GM19351 (cell line): ENCODE data around the gene MADD.
"Not testable (repeated sequence)": the region's sequence is repeated elsewhere in the genome, so short reads cannot be mapped to it uniquely, and the experiment has no call there.

ENCODE experiments used
- ATAC-seq: cut with Tn5 transposase; IDR thresholded peaks from one replicate; pipeline ENCODE4 v1.9.1; 2021; ENCODE audit warnings: mild to moderate bottlenecking, moderate library complexity; ENCODE audit not compliant: unreplicated experiment

The MADD gene

DNA sequence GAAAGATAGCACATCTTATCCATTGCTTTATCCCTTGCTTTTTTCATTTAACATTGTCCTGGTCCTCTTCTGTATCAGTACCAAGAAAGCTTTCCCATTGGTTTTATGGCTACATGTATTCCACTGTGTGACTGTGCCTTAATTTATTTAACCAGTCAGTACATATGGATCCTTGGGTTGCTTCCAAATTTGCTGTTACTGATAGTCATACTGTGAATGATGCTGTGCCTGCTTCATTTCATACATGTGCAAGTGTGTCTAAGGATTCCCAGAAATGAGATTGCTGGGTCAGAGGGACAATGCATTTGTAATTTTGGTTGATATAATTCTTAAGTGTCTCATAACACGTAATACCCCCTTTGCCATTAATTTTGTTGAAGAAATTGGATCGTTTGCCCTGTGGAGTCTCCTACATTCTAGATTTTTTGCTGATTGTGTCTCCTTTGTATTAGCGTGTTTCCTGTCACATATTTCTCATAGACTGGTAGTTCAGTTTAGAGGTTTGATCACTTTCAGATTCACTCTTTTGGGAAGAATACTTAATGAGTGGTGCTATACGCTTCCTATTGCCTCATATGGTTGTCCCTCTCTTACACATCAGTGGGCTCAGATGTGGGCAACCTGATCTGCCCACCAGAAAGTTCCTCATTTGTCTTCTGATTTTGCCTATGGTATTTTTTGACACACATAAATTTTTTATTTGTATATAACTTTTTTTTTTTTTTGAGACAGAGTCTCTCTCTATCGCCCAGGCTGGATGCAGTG is 47.3 kb downstream of the MADD start:
- peak; percentile 75 for ATAC-seq

DNA sequence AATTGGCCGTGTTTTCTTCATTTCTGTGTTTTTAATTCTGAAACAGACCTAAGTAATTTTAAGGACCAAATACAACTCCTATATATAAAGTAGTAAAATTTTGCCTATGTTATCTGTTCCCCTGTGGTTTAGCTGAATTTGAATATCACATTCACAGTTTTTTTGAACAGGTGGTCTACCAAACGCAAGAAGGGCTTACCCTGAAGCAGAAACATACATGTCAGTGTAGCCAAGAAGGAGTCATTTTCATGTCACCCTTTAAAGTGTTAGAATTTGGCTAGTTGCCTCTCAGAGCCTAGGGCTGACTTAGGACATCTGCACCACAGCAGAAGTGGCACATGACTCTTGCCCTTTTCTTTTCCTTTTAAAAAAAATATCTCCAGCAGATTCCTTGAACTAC is 48.2 kb downstream of the MADD start:
- no peak for ATAC-seq

DNA sequence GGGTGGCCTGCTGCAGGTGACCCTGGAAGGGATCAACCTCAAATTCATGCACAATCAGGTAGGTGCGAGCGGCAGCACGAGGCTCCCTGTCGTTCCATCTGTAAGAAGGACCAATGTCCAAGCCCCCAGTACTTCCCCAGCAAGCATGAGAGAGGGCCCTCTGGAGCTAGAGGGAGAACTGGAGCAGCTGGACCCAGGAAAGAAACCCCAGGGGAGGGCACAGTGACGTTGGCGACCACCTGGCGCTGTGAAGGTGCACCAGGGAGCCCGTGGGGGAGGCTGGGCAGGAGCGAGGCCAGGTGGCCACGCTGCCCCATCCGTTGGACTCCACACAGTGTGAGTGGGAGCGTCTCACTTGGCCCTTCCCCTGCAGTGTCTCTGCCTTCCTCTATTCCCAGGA is 54.6 kb downstream of the MADD start:
- ATAC-seq, result no peak

DNA sequence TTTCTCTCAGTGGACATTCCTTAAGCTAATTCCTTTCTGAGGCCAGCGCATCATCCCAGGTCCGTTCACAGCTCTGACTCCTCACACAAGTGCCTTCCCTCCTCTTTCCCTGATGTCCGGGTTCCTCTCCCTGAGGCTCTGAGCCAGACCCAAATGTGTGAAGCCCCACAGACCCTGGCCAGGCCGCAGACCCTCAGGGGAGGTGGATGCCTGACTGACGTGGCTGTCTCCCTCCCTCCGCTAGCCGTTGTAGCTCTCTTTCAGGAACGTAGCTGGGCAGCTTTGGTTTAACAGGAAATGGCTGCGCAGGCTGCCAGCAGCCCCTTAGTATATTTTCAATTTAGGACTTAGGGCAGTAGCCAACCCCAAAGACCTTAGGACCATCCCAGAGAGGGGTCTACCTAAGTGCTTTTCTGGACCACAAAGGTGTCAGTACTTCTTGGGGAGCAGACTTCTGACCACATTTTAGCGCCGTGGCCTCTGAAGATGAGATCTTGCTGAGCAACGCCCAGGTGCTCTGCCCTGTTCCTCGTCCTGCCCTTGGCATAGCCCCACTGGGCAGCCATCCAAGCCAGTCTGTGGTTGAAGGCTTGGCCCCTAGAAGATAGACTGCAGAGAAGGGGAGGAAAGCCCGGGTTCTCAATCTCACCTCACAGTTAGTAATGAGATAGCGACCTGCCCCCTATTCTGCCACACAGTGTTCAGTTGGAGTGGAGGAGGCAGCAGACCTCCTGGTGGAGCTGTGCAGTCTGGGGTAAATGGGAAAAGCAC is 55.5 kb downstream of the MADD start:
- ATAC-seq, result no peak

DNA sequence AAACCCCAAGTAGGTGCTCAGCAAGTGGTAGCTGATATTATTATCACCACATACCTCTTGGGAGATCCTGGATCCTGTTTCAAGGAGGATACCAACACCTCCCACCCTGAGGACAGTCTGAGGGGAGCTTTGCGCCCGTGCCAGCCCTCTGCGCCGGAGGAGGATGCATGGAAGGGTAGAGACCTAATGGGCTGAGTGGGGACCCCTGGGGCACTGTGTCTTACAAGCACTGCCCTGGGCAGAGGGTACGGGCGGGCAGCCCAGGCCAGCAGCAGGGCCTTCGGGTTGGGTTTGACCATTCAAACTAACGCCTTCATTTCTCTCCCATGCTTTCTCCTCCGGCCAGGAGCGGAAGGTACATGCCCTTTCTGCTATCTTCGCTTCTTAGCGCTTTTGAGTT is 56.3 kb downstream of the MADD start:
- ATAC-seq, result no peak

DNA sequence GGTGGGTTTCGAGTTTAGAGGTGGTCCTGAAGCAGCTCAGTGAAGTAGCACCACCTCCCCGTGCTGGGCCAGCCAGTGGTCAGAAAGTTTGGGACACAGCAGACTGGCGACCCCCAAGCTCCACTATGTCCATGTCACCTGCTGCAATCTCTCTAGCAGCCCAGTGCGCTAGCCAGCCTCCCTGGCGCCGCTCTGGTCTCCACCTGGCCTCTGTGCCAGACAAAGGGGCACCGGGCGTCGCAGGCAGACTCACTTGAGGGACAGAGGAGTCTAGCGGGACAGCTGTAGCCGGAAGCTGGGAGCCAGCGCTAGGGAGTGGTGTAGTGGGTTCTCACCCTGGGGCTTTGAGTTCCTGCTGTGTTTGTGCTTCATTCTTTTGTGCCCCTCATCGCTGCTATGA is 57.1 kb downstream of the MADD start:
- ATAC-seq, result no peak

DNA sequence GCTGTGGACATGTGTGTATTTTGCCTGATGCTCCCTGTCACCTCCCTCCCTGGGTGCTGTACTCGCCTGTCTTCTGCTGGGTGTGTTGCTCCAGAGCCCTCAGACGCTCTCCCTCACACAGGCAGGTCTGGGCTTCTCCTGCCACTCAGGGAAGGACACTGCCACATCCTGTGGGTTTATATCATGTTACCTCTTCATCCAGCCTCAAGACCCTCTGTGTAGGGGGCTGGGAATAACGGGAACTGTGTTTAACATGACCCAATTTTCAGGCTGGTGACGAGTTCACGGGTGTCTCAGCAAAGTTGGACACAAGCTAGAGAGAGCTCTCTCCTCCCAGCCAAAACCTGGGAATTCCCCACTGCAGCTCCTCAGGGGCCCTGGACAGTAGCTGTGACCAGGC is 58.0 kb downstream of the MADD start:
- no peak for ATAC-seq

DNA sequence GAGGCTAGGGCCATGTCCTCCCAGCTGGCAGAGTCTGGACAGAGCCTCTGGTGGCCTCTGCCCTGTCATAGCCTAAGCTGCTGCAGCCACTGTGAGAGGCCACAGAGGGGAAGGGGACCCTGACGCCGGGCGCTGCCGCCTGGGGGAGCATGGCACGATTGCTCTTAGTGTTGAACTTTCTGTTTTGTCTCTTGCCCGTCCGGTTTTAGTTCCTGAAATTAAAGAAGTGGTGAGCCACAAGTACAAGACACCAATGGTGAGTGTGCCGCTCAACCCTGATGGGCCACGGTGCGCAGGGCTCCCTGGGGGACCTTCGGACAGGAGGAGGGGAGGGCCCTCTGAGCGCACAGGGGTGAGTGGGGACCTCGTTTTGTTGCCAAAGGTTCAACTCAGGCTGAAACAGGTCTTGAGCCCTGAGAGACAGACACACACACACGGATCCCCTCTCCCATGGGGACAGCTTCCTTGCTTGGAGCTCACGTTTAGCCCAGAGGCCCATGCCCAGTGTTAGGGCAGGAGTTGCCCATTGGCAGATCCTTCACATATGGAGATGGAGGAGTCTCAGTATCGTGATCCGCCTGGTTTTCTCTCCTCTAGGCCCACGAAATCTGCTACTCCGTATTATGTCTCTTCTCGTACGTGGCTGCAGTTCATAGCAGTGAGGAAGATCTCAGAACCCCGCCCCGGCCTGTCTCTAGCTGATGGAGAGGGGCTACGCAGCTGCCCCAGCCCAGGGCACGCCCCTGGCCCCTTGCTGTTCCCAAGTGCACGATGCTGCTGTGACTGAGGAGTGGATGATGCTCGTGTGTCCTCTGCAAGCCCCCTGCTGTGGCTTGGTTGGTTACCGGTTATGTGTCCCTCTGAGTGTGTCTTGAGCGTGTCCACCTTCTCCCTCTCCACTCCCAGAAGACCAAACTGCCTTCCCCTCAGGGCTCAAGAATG is 58.8 kb downstream of the MADD start:
- ATAC-seq, result peak; percentile 77

DNA sequence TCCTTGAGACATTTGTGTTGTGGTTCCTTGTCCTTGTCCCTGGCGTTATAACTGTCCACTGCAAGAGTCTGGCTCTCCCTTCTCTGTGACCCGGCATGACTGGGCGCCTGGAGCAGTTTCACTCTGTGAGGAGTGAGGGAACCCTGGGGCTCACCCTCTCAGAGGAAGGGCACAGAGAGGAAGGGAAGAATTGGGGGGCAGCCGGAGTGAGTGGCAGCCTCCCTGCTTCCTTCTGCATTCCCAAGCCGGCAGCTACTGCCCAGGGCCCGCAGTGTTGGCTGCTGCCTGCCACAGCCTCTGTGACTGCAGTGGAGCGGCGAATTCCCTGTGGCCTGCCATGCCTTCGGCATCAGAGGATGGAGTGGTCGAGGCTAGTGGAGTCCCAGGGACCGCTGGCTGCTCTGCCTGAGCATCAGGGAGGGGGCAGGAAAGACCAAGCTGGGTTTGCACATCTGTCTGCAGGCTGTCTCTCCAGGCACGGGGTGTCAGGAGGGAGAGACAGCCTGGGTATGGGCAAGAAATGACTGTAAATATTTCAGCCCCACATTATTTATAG is 59.6 kb downstream of the MADD start:
- no peak for ATAC-seq

DNA sequence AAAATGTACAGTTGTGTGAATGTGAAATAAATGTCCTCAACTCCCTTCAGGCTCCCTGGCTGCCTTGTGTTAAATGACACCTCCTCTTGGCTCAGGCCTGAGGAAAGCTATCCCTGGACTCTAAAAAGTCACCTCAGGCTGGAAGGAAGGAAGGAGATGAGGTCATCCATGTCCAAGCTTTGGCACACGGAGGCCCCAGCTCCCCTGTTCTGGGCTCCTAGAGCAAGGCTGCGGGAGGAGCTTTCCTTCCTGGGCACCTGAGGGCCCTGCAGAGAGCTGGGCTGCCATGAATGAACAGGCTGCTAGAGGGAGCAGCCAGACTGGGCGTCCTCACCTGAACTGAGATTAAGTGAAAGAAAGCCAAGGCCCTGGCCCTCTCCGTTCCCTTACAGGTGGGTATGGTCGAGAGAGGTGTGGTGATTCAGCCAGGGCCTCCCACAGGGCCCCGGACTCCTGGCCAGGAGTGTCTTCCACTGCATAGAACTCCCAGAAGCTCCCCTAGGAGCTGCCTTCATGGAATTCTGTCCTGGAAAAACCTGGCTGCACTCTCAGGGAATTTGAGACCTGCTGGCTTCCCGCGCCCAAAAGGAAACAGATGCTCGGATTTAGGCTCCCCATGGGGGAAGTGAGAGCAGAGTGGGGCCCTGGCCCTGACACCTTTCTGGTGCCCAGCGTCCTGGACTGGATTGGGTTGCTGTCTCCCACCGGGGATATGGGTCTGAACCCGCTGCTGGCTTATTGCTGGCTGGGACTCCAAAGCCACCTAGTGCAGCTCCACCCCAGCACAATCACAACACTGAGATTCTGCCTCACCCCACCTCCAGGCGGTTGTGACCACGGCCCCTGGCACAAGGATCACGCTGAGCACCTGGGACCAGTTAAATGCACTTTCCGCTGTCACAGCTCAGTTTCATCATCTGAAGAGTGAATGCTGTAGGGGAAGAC is 60.3 kb downstream of the MADD start:
- no peak for ATAC-seq

DNA sequence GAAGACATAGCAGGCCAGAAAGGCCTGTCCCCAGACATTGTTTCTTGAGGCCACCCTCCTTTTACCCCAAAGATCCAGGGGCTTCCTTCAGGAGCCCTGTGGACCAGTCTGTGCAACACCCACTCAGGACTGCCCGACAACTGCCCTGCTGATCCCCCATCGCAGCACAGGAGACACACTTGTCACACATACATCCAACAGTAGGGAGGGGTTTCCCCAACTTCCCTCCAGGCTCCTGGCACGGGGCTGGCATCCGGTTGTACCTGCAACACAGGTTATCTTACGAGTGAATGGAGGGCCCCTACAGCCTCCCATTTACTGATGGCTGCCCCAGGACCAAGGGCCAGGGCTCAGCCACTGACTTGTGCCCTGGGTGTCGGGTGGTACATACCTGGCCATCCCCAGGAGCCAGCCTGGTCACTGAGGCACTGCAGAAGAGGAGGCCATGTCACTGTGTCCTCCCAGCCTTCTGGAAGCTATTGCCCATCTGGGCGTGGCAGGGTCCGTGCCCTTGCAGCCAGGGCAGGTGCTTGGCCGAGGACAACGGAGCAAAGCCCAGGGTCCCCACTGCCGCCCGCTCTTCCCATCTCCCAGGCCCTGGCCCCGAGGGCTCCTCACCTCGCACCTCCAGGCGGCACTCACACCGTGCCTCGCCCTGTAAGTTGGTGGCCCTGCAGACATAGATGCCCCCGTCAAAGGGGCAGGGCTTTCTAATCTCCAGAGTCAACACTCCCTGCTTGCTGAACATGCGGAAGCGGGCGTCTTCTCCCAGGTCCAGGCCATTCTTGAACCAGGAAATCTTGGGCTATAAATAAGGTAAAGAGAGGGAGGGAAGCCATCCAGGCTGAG is 61.7 kb downstream of the MADD start:
- ATAC-seq, result no peak

DNA sequence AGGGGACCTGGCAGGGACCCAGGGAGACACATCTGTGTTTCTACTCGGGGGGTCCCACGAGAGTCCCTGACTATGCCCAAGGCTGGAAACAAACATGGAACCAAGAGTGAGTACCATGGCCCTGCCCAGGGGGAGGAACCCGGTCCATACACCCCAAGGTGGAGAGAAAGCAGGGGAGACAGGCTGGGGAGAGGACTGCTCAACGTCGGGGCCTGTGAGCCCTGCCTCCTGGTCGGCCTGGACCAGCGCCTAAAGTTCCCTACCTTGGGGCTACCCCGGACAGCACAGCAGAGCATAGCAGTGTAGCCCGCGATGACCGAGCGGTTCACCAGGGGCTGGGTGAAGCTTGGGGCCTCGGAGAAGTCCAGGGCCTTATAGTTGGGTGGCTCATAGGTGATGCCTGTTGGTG is 62.4 kb downstream of the MADD start:
- ATAC-seq, result no peak

DNA sequence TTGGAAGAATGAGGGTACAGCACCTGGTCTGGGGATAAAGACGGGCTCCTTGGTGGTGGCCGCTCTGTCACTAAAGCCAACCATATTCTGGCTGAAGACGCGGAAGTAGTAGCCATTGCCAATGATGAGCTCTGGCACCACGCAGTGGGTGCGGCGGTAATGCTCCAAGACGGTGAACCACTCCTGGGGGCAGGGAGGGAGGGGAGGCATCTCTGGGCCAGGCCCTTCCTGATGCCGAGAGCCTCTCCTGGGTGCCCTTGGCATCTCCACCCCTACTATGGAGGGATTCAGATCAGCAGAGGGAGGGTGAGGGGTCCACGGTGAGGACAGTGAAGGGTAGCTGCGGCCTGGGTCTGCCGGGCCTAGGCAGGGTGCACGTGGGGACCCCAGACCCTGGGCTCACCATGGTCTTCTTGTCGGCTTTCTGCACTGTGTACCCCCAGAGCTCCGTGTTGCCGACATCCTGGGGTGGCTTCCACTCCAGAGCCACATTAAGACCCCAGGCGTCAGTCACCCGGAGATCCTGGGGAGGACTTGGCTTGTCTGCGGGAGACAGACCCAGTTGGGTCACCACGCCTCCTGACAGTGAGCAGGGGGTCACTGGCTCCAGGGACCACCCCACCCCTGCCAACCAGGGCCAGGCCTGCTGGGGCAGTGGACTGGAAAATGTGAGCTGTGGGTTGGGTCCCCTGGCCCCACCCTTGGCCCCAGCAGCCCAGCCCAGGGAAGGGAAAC is 63.0 kb downstream of the MADD start:
- ATAC-seq, result no peak

DNA sequence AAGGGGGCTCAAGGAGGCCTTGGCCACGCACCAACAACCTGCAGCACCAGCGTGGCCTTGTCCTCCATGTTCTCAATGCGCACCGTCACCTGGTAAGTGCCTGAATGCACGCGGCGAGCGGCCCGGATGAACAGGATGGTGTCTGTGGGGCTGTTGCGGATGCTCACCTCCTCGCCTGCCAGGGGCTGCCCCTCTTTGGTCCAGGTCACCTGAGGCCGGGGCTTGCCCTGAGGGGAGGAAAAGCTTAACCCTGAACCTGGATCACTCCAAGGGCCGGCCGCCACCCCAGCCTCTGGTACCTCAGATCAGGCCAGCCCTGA is 63.6 kb downstream of the MADD start:
- no peak for ATAC-seq

DNA sequence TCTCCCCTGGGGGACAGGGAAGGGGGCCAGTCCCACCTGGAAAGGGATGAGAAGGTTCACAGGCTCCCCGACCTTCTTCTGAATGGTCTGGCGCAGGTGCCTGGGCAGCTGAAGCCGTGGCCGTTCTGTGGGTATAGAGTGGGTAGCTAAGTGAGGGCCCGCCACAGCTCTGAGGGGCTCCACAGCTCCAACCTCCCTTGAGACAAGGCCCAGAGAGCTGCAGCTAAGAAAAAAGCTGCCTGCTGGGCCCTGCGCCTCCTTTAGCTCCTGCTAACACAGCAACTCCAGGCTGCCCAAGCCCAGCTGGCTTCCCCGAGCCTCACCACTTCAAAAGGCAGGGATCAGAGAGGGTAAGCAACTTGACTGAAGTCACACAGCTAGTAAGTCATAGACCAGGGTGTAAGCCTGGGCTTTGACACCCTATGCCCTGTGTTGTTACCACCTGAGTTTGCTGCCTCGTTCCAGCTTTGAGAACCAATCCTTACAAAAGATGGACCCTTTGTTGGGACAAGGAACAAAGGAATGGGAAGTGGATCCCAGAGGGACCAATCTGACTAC is 64.0 kb downstream of the MADD start:
- ATAC-seq, result no peak

DNA sequence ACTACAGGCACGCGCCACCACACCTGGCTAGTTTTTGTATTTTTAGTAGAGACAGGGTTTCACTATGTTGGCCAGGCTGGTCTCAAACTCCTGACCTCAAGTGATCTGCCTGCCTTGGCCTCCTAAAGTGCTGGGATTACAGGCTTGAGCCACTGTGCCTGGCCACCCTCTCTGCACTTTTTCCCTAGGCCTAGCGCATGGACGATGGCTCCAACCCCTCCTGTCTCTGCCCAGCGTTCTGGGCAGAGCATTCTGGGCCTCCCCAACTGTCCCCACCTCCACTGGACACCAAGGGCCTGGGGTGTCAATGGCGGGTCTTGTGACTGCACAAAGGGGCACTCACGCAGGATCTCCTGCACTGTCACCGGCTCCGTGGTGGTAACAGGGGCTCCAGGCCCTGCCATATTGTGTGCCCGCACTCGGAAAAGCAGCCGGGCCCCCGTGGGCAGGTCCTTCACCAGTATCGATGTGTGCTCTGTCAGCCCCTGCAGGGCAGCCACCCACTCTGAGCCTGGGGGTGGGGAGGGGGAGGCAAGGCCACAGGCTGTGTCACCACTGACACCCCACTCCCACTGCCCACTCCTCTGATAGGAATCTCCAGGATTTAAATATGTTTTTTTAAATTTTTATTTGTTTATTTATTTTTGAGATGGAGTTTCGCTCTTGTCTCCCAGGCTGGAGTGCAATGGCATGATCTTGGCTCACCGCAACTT is 64.9 kb downstream of the MADD start:
- not testable (repeated sequence) for ATAC-seq

DNA sequence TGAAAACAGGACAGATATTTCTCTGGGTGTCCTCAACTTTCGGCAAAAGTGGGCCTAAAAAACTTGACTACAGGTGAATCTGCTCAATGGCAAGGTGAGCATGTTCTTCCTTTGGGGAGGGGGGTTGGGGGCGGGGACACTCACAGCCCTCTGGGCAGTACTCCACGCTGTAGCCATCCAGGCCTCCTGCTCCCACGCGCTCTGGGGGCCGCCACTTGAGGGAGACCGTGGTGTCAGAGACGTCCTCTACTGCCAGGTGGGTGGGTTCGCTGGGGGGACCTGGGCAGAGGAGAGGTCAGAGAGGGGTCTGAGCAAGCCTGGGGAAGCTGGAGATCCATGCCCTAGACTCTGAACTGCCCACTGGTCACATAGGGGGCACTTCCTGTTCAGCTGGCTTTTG is 65.8 kb downstream of the MADD start:
- no peak for ATAC-seq

DNA sequence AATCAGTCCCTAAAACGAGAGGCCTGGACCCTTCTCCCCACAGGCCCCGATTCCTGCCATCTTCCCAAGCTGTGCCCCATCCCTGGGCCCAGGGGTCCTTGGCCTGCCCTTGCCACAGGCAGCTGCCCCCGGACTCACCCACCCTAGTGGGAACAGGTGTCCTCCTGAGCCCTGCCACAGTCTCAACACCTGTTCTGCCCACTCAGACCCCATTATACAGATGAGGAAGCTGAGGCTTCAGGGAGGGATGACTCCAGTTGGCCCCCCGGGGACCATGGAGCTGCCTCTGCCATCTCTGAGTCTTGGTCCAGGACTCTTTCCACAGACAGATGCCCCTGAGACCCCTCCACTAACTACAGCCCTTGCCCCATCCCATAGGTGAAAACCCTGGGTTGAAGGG is 66.7 kb downstream of the MADD start:
- ATAC-seq, result no peak
